H1 (cell line): ENCODE measurements around the gene RPTOR. TPM values are rescaled to one million over a fixed set of nuclear protein-coding genes. Genes with fewer than 3 reads are reported as not detected.

Experiments used
- CTCF ChIA-PET: fragments of 300-600 bp; sonication (Branson Sonifier 250); formaldehyde crosslinking; loops from one replicate; lab custom pipeline; 2021; ENCODE audit not compliant: partially characterized antibody; lab: Charles Lee
- POLR2A ChIA-PET: fragments of 300-600 bp; sonication (Branson Sonifier 250); formaldehyde crosslinking; loops from one replicate; lab custom pipeline; 2021; ENCODE audit warnings: inconsistent platforms; ENCODE audit not compliant: partially characterized antibody; lab: Charles Lee
- DNase-seq, 2 experiments: peaks; one replicate each; pipeline versions ENCODE4 v3.0.0 to v3.0.0-alpha.2; 2010 to 2022; ENCODE audit warnings: low spot score in 2 of 2, low read depth in 1 of 2, mixed read lengths in 1 of 2
- FAIRE-seq: peaks from 2 replicates; lab custom pipeline; 2011; peaks lifted over from hg19 to GRCh38; lab: Jason Lieb, UNC
- H2AFZ ChIP-seq: 2 replicates; pipeline ENCODE4 v1.8.1; 2012; ENCODE audit warnings: low read length, inconsistent platforms
- H2AK5ac ChIP-seq: 2 replicates; pipeline ENCODE4 v1.6.1; 2013; ENCODE audit warnings: low read depth, low read length
- H2BK120ac ChIP-seq: replicated peaks from 2 replicates; pipeline ENCODE3; 2013; ENCODE audit warnings: low read depth, low read length, inconsistent platforms
- H2BK12ac ChIP-seq: 2 replicates; pipeline ENCODE4 v1.6.1; 2013; ENCODE audit warnings: low read depth, low read length
- H2BK15ac ChIP-seq: 2 replicates; pipeline ENCODE4 v1.6.1; 2013; ENCODE audit warnings: low read length
- H2BK20ac ChIP-seq: 2 replicates; pipeline ENCODE4 v1.6.1; 2013; ENCODE audit warnings: low read length
- H2BK5ac ChIP-seq: 2 replicates; pipeline ENCODE4 v1.6.1; 2013; ENCODE audit warnings: low read depth, low read length
- H3K14ac ChIP-seq: 2 replicates; pipeline ENCODE4 v1.6.1; 2013; ENCODE audit warnings: inconsistent platforms; ENCODE audit not compliant: insufficient read length
- H3K18ac ChIP-seq: 2 replicates; pipeline ENCODE4 v1.6.1; 2013; ENCODE audit warnings: low read length; ENCODE audit errors: extremely low read depth
- H3K23ac ChIP-seq: 2 replicates; pipeline ENCODE4 v1.6.1; 2013; ENCODE audit warnings: inconsistent platforms; ENCODE audit not compliant: insufficient read length
- H3K23me2 ChIP-seq: 2 replicates; pipeline ENCODE4 v1.6.1; 2013; ENCODE audit warnings: low read depth, low read length
- H3K27ac ChIP-seq: 2 replicates; pipeline ENCODE4 v1.6.1; 2011; ENCODE audit warnings: low read depth, low read length, inconsistent platforms
- H3K27me3 ChIP-seq, 4 experiments: replicated peaks in 1 of 4; 1 replicate in 1 of 4; 2 replicates in 3 of 4; pipeline versions ENCODE4 v1.6.1 to v1.8.1; 2011 to 2013; ENCODE audit warnings: low read length in 3 of 4, mild to moderate bottlenecking in 3 of 4, inconsistent platforms in 2 of 4, mixed read lengths in 2 of 4, moderate library complexity in 1 of 4; ENCODE audit not compliant: control insufficient read depth in 3 of 4, insufficient read depth in 3 of 4; ENCODE audit errors: extremely low read depth in 1 of 4
- H3K36me3 ChIP-seq, 4 experiments: 2 replicates each; pipeline versions ENCODE4 v1.6.1 to v1.8.1; 2011 to 2013; ENCODE audit warnings: mild to moderate bottlenecking in 4 of 4, low read length in 3 of 4, moderate library complexity in 2 of 4, control low read depth in 1 of 4, inconsistent platforms in 1 of 4; ENCODE audit not compliant: insufficient read depth in 4 of 4, control insufficient read depth in 2 of 4
- H3K4ac ChIP-seq: replicated peaks from 2 replicates; pipeline ENCODE3; 2013; ENCODE audit warnings: low read length, low read depth, mixed read lengths, inconsistent platforms; ENCODE audit not compliant: insufficient read length
- H3K4me1 ChIP-seq, 4 experiments: replicated peaks in 1 of 4; 1 replicate in 1 of 4; 2 replicates in 3 of 4; pipeline versions ENCODE4 v1.6.1 to v1.8.1; 2011 to 2013; ENCODE audit warnings: low read length in 3 of 4, inconsistent platforms in 2 of 4, mixed read lengths in 1 of 4; ENCODE audit not compliant: insufficient read depth in 4 of 4, control insufficient read depth in 3 of 4
- H3K4me2 ChIP-seq, 2 experiments: 2 replicates each; pipeline versions ENCODE4 v1.6.1 to v1.8.1; 2011 to 2013; ENCODE audit warnings: low read depth in 2 of 2, low read length in 2 of 2, control low read depth in 1 of 2, inconsistent platforms in 1 of 2, mild to moderate bottlenecking in 1 of 2; ENCODE audit not compliant: insufficient read depth in 1 of 2
- H3K4me3 ChIP-seq, 4 experiments: fragments of 200-600, 300-600 bp in 1 of 4; sonication (generic), shearing (Covaris generic), sonication (Bioruptor Twin) in 1 of 4; 2 replicates each; pipeline versions ENCODE4 v1.5.1 to v1.8.1; 2011 to 2016; ENCODE audit warnings: low read length in 4 of 4, low read depth in 3 of 4, control low read depth in 2 of 4, inconsistent platforms in 2 of 4, mild to moderate bottlenecking in 2 of 4, mixed read lengths in 1 of 4, moderate library complexity in 1 of 4; ENCODE audit not compliant: insufficient read depth in 2 of 4; ENCODE audit errors: extremely low read depth in 1 of 4
- H3K56ac ChIP-seq: replicated peaks from 2 replicates; pipeline ENCODE3; 2013; ENCODE audit warnings: low read depth, mild to moderate bottlenecking, mixed read lengths, low read length, inconsistent platforms; ENCODE audit not compliant: insufficient read length
- H3K79me1 ChIP-seq: 2 replicates; pipeline ENCODE4 v1.6.1; 2013; ENCODE audit warnings: low read depth, low read length, control low read depth
- H3K79me2 ChIP-seq, 2 experiments: 2 replicates each; pipeline versions ENCODE4 v1.6.1 to v1.8.1; 2012 to 2013; ENCODE audit warnings: low read length in 2 of 2, mild to moderate bottlenecking in 2 of 2, inconsistent platforms in 1 of 2; ENCODE audit not compliant: insufficient read depth in 2 of 2, control insufficient read depth in 1 of 2
- H3K9ac ChIP-seq, 4 experiments: replicated peaks in 1 of 4; 1 replicate in 1 of 4; 2 replicates in 3 of 4; pipeline versions ENCODE4 v1.6.1 to v1.8.1; 2011 to 2013; ENCODE audit warnings: low read depth in 3 of 4, low read length in 3 of 4, control low read depth in 2 of 4, mild to moderate bottlenecking in 2 of 4, moderate library complexity in 2 of 4, inconsistent platforms in 1 of 4; ENCODE audit errors: extremely low read depth in 1 of 4
- H3K9me3 ChIP-seq, 2 experiments: 2 replicates each; pipeline versions ENCODE4 v1.6.1 to v1.8.1; 2012 to 2013; ENCODE audit warnings: mild to moderate bottlenecking in 2 of 2, moderate library complexity in 2 of 2, control low read depth in 1 of 2, inconsistent platforms in 1 of 2, low read depth in 1 of 2, low read length in 1 of 2, mixed read lengths in 1 of 2; ENCODE audit not compliant: insufficient read depth in 2 of 2
- H4K20me1 ChIP-seq, 2 experiments: replicated peaks in 1 of 2; 2 replicates each; pipeline versions ENCODE3 to v1.8.1; 2011 to 2013; ENCODE audit warnings: inconsistent platforms in 2 of 2, low read length in 2 of 2, mild to moderate bottlenecking in 1 of 2; ENCODE audit not compliant: insufficient read depth in 2 of 2, control insufficient read depth in 1 of 2
- H4K5ac ChIP-seq: 2 replicates; pipeline ENCODE4 v1.6.1; 2013; ENCODE audit warnings: low read length, low read depth, mixed read lengths, inconsistent platforms; ENCODE audit not compliant: insufficient read length
- H4K8ac ChIP-seq: 2 replicates; pipeline ENCODE4 v1.8.0; 2013; ENCODE audit warnings: mild to moderate bottlenecking, moderate library complexity, low read length, inconsistent platforms; ENCODE audit not compliant: insufficient read depth; ENCODE audit errors: extremely low read depth
- H4K91ac ChIP-seq: replicated peaks from 2 replicates; pipeline ENCODE3; 2013; ENCODE audit warnings: low read length, mixed read lengths, inconsistent platforms; ENCODE audit not compliant: insufficient read length
- ATF2 ChIP-seq: IDR thresholded peaks from 2 replicates; pipeline ENCODE4 v1.6.1; 2012; ENCODE audit warnings: low read length, inconsistent platforms
- BCL11A ChIP-seq, 2 experiments: IDR thresholded peaks; one replicate each; pipeline ENCODE4 v1.6.1; 2011; ENCODE audit warnings: low read depth in 2 of 2, low read length in 2 of 2, mild to moderate bottlenecking in 2 of 2
- BRCA1 ChIP-seq: IDR thresholded peaks from 2 replicates; pipeline ENCODE4 v1.6.1; 2012; ENCODE audit warnings: low read depth, low read length, improper control_type of control experiment
- KDM1A ChIP-seq: fragments of 200-600, 300-600 bp; sonication (generic); IDR thresholded peaks from 2 replicates; pipeline ENCODE4 v1.7.1; 2016; ENCODE audit warnings: mild to moderate bottlenecking, low read length, borderline replicate concordance
- NANOG ChIP-seq: IDR thresholded peaks from 2 replicates; pipeline ENCODE4 v1.6.1; 2011; ENCODE audit warnings: low read length, low read depth, mild to moderate bottlenecking, inconsistent platforms; ENCODE audit not compliant: insufficient read depth, poor library complexity, severe bottlenecking
- POLR2A ChIP-seq, 2 experiments: IDR thresholded peaks; 1 replicate in 1 of 2; 2 replicates in 1 of 2; pipeline ENCODE4 v1.6.1; 2011; ENCODE audit warnings: low read depth in 2 of 2, low read length in 2 of 2, mild to moderate bottlenecking in 2 of 2; ENCODE audit errors: control extremely low read depth in 1 of 2
- RBBP5 ChIP-seq: IDR thresholded peaks from 2 replicates; pipeline ENCODE4 v1.7.1; 2012; ENCODE audit warnings: low read depth, mild to moderate bottlenecking, inconsistent platforms, low read length, moderate library complexity, borderline replicate concordance
- TCF12 ChIP-seq: IDR thresholded peaks from 2 replicates; pipeline ENCODE4 v1.6.1; 2011; ENCODE audit warnings: low read depth, mild to moderate bottlenecking, low read length
- WGBS, 2 experiments: shearing (Covaris generic) in 1 of 2; methylation state at CpG; one replicate each; pipeline versions ENCODE4 v1.1.6 to v1.1.7; 2013 to 2015; ENCODE audit warnings: low lambda C conversion rate in 2 of 2, mixed read lengths in 2 of 2, inconsistent platforms in 1 of 2, low coverage in 1 of 2, missing lambda C conversion rate in 1 of 2; ENCODE audit not compliant: insufficient replicate concordance in 2 of 2, insufficient coverage in 1 of 2, insufficient read length in 1 of 2; ENCODE audit errors: extremely low coverage in 1 of 2, missing lambda C conversion rate in 1 of 2; 5-methylcytosine and 5-hydroxymethylcytosine counted together
- polyA plus RNA-seq, 7 experiments: library from polyadenylated mRNA; depleted of rRNA in 3 of 7; stranded (reverse) in 5 of 7; unstranded in 2 of 7; fragments of >200 nt in 5 of 7; fragments of 200-250 nt in 2 of 7; gene quantifications; 1 replicate in 5 of 7; 2 replicates in 1 of 7; 4 replicates in 1 of 7; pipeline versions ENCODE4 v1.2.1 to v1.2.3, GENCODE V29; 2011 to 2013; ENCODE audit warnings: missing spikeins in 2 of 7, mixed read lengths in 2 of 7
- total RNA-seq: library from RNA; stranded (reverse); fragmentation: NEBNext Ultra II Directional; extraction: Animal tissue kit (Norgen Biotek cat#: 25700); gene quantifications from 2 replicates; pipeline ENCODE4 v1.2.1, GENCODE V29; 2021

RPTOR gene
- total and polyA plus RNA-seq, 2 of the 8 experiments (the other 6 are each of a cell fraction or from before 2014, with no cell fraction given): 6.9 to 28.7 TPM

GRCh38 chr17:80905586-80906230 lies 361.1 kb downstream of the RPTOR start:
- Histone ChIP-seq H2BK120ac (no peak overlapping the region), H3K4me2 (no peak overlapping the region), H4K5ac (no peak overlapping the region), H3K27me3 (no peaks in the 10 kb centered on the region), H3K36me3 (no peaks in the 10 kb centered on the region), H2BK12ac (no peak overlapping the region), H2AK5ac (no peak overlapping the region), H3K9me3 (no peaks in the 10 kb centered on the region), H3K14ac (no peak overlapping the region), H3K18ac (no peak overlapping the region), H3K4me1 (no peaks in the 10 kb centered on the region), H2BK15ac (no peak overlapping the region), H3K79me1 (no peaks in the 10 kb centered on the region), H2BK5ac (no peak overlapping the region), H3K23me2 (no peaks in the 10 kb centered on the region), H2BK20ac (no peak overlapping the region), H2AFZ (no peak overlapping the region), H3K9ac (no peak overlapping the region), H4K20me1 (peaks cover 2 to 3% of the 10 kb centered on the region in 2 experiments), H4K91ac (no peak overlapping the region), H3K4ac (no peak overlapping the region), H3K4me3 (no peak overlapping the region), H3K79me2 (no peaks in the 10 kb centered on the region), H3K23ac (no peak overlapping the region), H4K8ac (no peak overlapping the region; the same call in 1 of the 2 replicates), H3K56ac (no peak overlapping the region), H3K27ac (no peak overlapping the region)
- ChIA-PET CTCF (interaction anchor here (0.6 to 1.6 kb wide), 9 partner anchors 12 to 192 kb away, joined by 3 to 5 read pairs (median 3); no protein-coding TSS in a partner anchor), POLR2A (no interaction called here)
- WGBS, 2 experiments: 92% methylated on average over 22 of the region's 22 CpGs; no CpG with 5 or more reads in 1 of the 2 experiments
- DNase-seq (no peak), FAIRE-seq (no peak)
- TF ChIP-seq BRCA1 (no peak), TCF12 (no peak), BCL11A (IDR thresholded peaks at IDR 0.05; ENCODE audit: low read depth in 2 of 2, low read length in 2 of 2) (no peak), POLR2A (IDR thresholded peaks at IDR 0.05; ENCODE audit: control extremely low read depth in 1 of 2, low read depth in 2 of 2, low read length in 2 of 2) (no peak), NANOG (no peak), KDM1A (no peak), RBBP5 (no peak), ATF2 (no peak)
